MCF 10A (cell line): ENCODE results near the gene KIAA1549. TPM values are rescaled to one million over a fixed set of nuclear protein-coding genes. Genes with fewer than 3 reads are reported as not detected.

Experiments
- BruUV-seq: library from RNA; stranded (reverse); fragments of 400-500 nt; replicated peaks from 2 replicates; lab custom pipeline; 2021; lab: Mats Ljungman, UMichigan
- CTCF ChIA-PET: fragments of 300-600 bp; sonication (Branson Sonifier 250); formaldehyde crosslinking; extraction: SDS; loops from one replicate; lab custom pipeline; 2021; ENCODE audit warnings: antibody characterized with exemption, inconsistent platforms; lab: Yijun Ruan, JAX
- POLR2A ChIA-PET: fragments of 300-600, 350-650 bp; sonication (Branson Sonifier 250); formaldehyde crosslinking; extraction: SDS; loops from one replicate; lab custom pipeline; 2020; ENCODE audit warnings: antibody characterized with exemption, inconsistent platforms; lab: Yijun Ruan, JAX
- DNase-seq: peaks from one replicate; pipeline ENCODE4 v3.0.0-alpha.2; 2018; ENCODE audit not compliant: unreplicated experiment
- H3K27ac Mint-ChIP-seq: one replicate; pipeline ENCODE4 v1.8.0; 2022; ENCODE audit warnings: mild to moderate bottlenecking, low read depth, mixed read lengths; ENCODE audit not compliant: unreplicated experiment
- H3K27me3 Mint-ChIP-seq: one replicate; pipeline ENCODE4 v1.8.0; 2022; ENCODE audit warnings: mixed read lengths; ENCODE audit not compliant: insufficient read depth, unreplicated experiment
- H3K36me3 Mint-ChIP-seq: one replicate; pipeline ENCODE4 v1.8.0; 2022; ENCODE audit warnings: mild to moderate bottlenecking, moderate library complexity, mixed read lengths; ENCODE audit not compliant: insufficient read depth, unreplicated experiment
- H3K4me1 Mint-ChIP-seq: one replicate; pipeline ENCODE4 v1.8.0; 2022; ENCODE audit warnings: mixed read lengths; ENCODE audit not compliant: insufficient read depth, unreplicated experiment
- H3K4me3 Mint-ChIP-seq: one replicate; pipeline ENCODE4 v1.8.0; 2022; ENCODE audit warnings: mild to moderate bottlenecking, moderate library complexity, mixed read lengths; ENCODE audit not compliant: unreplicated experiment
- H3K9me3 Mint-ChIP-seq: one replicate; pipeline ENCODE4 v1.8.0; 2022; ENCODE audit warnings: mixed read lengths; ENCODE audit not compliant: unreplicated experiment
- intact Hi-C: fragments of 100-400 bp; cut with micrococcal nuclease; formaldehyde crosslinking; loops from 2 replicates; pipeline ENCODE4 v1.14.1; 2022
- total RNA-seq: library from RNA; stranded (reverse); gene quantifications from 2 replicates; pipeline ENCODE4 v1.2.3, GENCODE V29; 2022
- TF ChIP-seq, protein P1 (sequence below): fragments of 200-600 bp; IDR thresholded peaks from one replicate; pipeline ENCODE4 v1.8.0; 2022; ENCODE audit warnings: antibody characterized with exemption, mild to moderate bottlenecking; ENCODE audit not compliant: unreplicated experiment

KIAA1549 gene
- total RNA-seq, 1 experiment from 2014 or later: 7.1 TPM

DNA sequence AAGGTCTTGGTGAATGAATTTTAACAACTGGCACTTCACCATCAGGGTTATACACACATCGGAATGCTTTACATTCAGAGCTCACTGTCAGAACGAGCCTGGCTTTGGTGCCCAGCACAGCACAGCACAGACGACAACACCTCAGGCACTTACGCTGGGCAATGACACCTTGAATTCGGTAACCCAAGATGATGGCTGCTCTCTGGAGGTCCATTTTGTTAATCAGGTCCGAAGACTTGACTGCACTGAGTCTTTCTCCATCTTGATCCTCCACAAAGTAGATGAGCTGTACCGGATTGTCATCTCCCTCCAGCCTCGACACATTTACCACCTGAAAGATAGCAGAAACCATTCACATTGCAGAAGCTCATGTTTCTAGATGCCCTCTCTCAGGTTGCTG, 82.4 kb downstream of the KIAA1549 start:
- TF ChIP-seq, protein P1, sequence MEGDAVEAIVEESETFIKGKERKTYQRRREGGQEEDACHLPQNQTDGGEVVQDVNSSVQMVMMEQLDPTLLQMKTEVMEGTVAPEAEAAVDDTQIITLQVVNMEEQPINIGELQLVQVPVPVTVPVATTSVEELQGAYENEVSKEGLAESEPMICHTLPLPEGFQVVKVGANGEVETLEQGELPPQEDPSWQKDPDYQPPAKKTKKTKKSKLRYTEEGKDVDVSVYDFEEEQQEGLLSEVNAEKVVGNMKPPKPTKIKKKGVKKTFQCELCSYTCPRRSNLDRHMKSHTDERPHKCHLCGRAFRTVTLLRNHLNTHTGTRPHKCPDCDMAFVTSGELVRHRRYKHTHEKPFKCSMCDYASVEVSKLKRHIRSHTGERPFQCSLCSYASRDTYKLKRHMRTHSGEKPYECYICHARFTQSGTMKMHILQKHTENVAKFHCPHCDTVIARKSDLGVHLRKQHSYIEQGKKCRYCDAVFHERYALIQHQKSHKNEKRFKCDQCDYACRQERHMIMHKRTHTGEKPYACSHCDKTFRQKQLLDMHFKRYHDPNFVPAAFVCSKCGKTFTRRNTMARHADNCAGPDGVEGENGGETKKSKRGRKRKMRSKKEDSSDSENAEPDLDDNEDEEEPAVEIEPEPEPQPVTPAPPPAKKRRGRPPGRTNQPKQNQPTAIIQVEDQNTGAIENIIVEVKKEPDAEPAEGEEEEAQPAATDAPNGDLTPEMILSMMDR: no peak
- no peak for DNase-seq
- intact Hi-C loops: no loop called here
- no peak overlapping the region for H3K4me3 Mint-ChIP-seq
- ChIA-PET CTCF (interaction anchor here (0.7 to 0.9 kb wide), 2 partner anchors 25 to 176 kb away, joined by 3 to 4 read pairs; no protein-coding TSS in a partner anchor), POLR2A (interaction anchor here (0.9 kb wide), 1 partner anchor 81 kb away, joined by 4 read pairs; no protein-coding TSS in a partner anchor)
- H3K27me3 Mint-ChIP-seq: no peaks in the 10 kb centered on the region
- H3K9me3 Mint-ChIP-seq: no peaks in the 10 kb centered on the region
- no TSS peak for BruUV-seq
- H3K27ac Mint-ChIP-seq: peak overlapping the region; percentile 16
- peaks cover 13% of the 10 kb centered on the region for H3K36me3 Mint-ChIP-seq
- H3K4me1 Mint-ChIP-seq: peaks cover 18% of the 10 kb centered on the region

DNA sequence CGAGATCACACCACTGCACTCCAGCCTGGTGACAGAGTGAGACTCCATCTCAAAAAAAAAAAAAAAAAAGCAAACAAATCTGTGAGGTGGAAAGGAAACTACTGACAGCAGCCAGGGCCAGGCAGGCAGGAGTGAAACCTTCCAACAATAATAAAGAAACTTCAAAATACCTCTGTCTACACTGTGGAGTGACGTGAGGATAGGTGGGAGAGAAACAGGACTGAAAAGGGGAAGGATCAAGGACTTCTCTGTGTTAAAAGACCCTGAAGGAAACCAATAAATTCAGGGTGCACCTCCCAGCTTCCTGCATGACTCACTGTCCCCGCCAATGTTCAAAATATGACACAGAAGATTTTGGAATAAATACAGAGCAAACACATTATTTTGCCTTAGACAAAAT, 82.9 kb downstream of the KIAA1549 start:
- TF ChIP-seq, protein P1: no peak
- H3K4me1 Mint-ChIP-seq: peaks cover 18% of the 10 kb centered on the region
- H3K9me3 Mint-ChIP-seq: no peaks in the 10 kb centered on the region
- H3K4me3 Mint-ChIP-seq: no peak overlapping the region
- H3K27ac Mint-ChIP-seq: peak overlapping the region; percentile 16
- ChIA-PET CTCF (interaction anchor here (0.9 to 3.8 kb wide), 2 partner anchors 12 to 176 kb away, joined by 3 to 22 read pairs; no protein-coding TSS in a partner anchor), POLR2A (no interaction called here)
- no TSS peak for BruUV-seq
- no peak for DNase-seq
- peaks cover 19% of the 10 kb centered on the region for H3K36me3 Mint-ChIP-seq
- no peaks in the 10 kb centered on the region for H3K27me3 Mint-ChIP-seq
- intact Hi-C loops: no loop called here

DNA sequence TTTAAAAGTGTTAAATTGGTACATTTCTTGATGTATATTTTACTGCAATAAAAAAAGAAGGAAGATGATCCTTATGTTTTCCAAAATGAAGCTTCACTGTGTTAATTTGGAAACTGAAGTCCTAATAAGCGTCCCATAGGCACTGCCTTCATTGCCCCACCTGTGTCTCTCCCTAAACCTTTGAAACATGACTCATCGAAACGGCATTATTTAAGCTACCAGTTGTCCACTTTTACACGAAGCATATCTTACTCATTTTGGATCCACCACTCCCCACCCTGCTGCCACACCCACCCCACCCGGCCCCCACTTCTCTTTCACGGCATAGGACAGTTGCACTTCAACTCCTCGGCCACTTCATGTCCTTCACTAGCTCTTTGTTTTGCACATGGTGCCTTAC, 85.5 kb downstream of the KIAA1549 start:
- Mint-ChIP-seq H3K4me1 (peaks cover 24% of the 10 kb centered on the region), H3K4me3 (no peak overlapping the region), H3K27ac (no peak overlapping the region), H3K9me3 (no peaks in the 10 kb centered on the region), H3K36me3 (peaks cover 10% of the 10 kb centered on the region), H3K27me3 (no peaks in the 10 kb centered on the region)
- POLR2A ChIA-PET: interaction anchor here (0.6 to 1.6 kb wide), 10 partner anchors 9 to 478 kb away, joined by 3 to 4 read pairs (median 3); partner anchors contain the start of genes KIAA1549 and ZC3HAV1L
- no TSS peak for BruUV-seq
- DNase-seq: peak; percentile 47
- CTCF ChIA-PET: interaction anchor here (0.6 to 3.8 kb wide), 4 partner anchors 9 to 928 kb away, joined by 4 to 22 read pairs (median 4); no protein-coding TSS in a partner anchor
- TF ChIP-seq, protein P1: no peak
- intact Hi-C loops: no loop called here

DNA sequence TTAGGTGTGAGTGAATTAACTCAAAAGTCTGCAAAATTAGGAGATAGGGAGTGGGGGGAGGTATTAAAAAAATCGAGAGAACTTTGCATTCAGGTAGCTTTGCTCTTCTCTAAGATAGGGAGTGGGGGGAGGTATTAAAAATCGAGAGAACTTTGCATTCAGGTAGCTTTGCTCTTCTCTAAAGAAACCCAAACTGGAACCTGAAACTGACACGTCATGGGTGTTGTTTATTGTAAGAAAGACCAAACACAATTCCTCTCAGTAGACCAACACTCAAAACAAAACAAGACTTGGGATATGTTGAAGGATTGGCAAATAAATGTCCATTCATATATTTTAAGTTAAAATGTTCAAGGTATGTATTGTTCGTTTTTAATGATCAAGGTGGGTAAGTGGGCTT, 87.9 kb downstream of the KIAA1549 start:
- no TSS peak for BruUV-seq
- peaks cover 7% of the 10 kb centered on the region for H3K36me3 Mint-ChIP-seq
- intact Hi-C loops: no loop called here
- H3K27ac Mint-ChIP-seq: no peak overlapping the region
- H3K4me3 Mint-ChIP-seq: no peak overlapping the region
- ChIA-PET POLR2A (no interaction called here), CTCF (no interaction called here)
- TF ChIP-seq, protein P1: no peak
- no peaks in the 10 kb centered on the region for H3K9me3 Mint-ChIP-seq
- no peaks in the 10 kb centered on the region for H3K27me3 Mint-ChIP-seq
- no peak for DNase-seq
- H3K4me1 Mint-ChIP-seq: peaks cover 25% of the 10 kb centered on the region
